ENCODE results near the gene RTTN. TPM values are rescaled to one million over a fixed set of nuclear protein-coding genes. Genes with fewer than 3 reads are reported as not detected.

RTTN gene
- total and polyA plus RNA-seq, 2 donors = 5.1 to 60.5 TPM

- Histone ChIP-seq H3K27ac (ENCODE audit: low read depth) (no peak overlapping the region), H3K36me3 (ENCODE audit: insufficient read depth) (no peaks in the 10 kb centered on the region), H3K4me1 (ENCODE audit: insufficient read depth) (no peaks in the 10 kb centered on the region), H3K4me3 (ENCODE audit: low read depth, low read length) (no peak overlapping the region)
- 78% methylated on average over 5 of the region's 5 CpGs for WGBS
- no peak for DNase-seq (ENCODE audit: extremely low spot score)
These were observed 24.2 kb upstream of the RTTN start for GRCh38 chr18:70229639-70230038.

GRCh38 chr18:70228536-70228935 is 23.0 kb upstream of the RTTN start:
- 43% methylated on average over 2 of the region's 2 CpGs for WGBS
- H3K36me3 ChIP-seq (ENCODE audit: insufficient read depth) = no peaks in the 10 kb centered on the region
- H3K4me1 ChIP-seq (ENCODE audit: insufficient read depth) = no peaks in the 10 kb centered on the region
- no peak overlapping the region for H3K4me3 ChIP-seq (ENCODE audit: low read depth, low read length)
- no peak for DNase-seq (ENCODE audit: extremely low spot score)
- no peak overlapping the region for H3K27ac ChIP-seq (ENCODE audit: low read depth)

GRCh38 chr18:70227438-70227837 is 22.0 kb upstream of the RTTN start:
- Histone ChIP-seq H3K4me1 (ENCODE audit: insufficient read depth) (no peaks in the 10 kb centered on the region), H3K4me3 (ENCODE audit: low read depth, low read length) (no peak overlapping the region)
- 83% methylated on average over 3 of the region's 3 CpGs for WGBS

GRCh38 chr18:70221915-70222278 is 16.4 kb upstream of the RTTN start:
- H3K4me3 ChIP-seq (ENCODE audit: low read depth, low read length) = no peak overlapping the region
- no peak for DNase-seq (ENCODE audit: extremely low spot score)
- WGBS = 76% methylated on average over 6 of the region's 6 CpGs

More at GRCh38 chr18:70227438-70227837, 22.0 kb upstream of the RTTN start:
- Histone ChIP-seq H3K27ac (ENCODE audit: low read depth) (no peak overlapping the region), H3K36me3 (ENCODE audit: insufficient read depth) (no peaks in the 10 kb centered on the region)
- no peak for DNase-seq (ENCODE audit: extremely low spot score)

GRCh38 chr18:70221156-70221914 is 15.8 kb upstream of the RTTN start:
- no peak for DNase-seq (ENCODE audit: extremely low spot score)
- Histone ChIP-seq H3K4me1 (ENCODE audit: insufficient read depth) (no peaks in the 10 kb centered on the region), H3K27ac (ENCODE audit: low read depth) (no peak overlapping the region), H3K36me3 (ENCODE audit: insufficient read depth) (no peaks in the 10 kb centered on the region), H3K4me3 (ENCODE audit: low read depth, low read length) (no peak overlapping the region)
- WGBS = 37% methylated on average over 12 of the region's 12 CpGs

More at GRCh38 chr18:70221915-70222278, 16.4 kb upstream of the RTTN start:
- Histone ChIP-seq H3K36me3 (ENCODE audit: insufficient read depth) (no peaks in the 10 kb centered on the region), H3K27ac (ENCODE audit: low read depth) (no peak overlapping the region), H3K4me1 (ENCODE audit: insufficient read depth) (no peaks in the 10 kb centered on the region)

GRCh38 chr18:70220628-70221027 is 15.1 kb upstream of the RTTN start:
- no peak for DNase-seq (ENCODE audit: extremely low spot score)
- no peak overlapping the region for H3K4me3 ChIP-seq (ENCODE audit: low read depth, low read length)
- H3K36me3 ChIP-seq (ENCODE audit: insufficient read depth) = no peaks in the 10 kb centered on the region
- H3K27ac ChIP-seq (ENCODE audit: low read depth) = no peak overlapping the region
- 86% methylated on average over 5 of the region's 5 CpGs for WGBS
- H3K4me1 ChIP-seq (ENCODE audit: insufficient read depth) = no peaks in the 10 kb centered on the region

- Histone ChIP-seq H3K4me3 (ENCODE audit: low read depth, low read length) (no peak overlapping the region), H3K27ac (ENCODE audit: low read depth) (no peak overlapping the region), H3K4me1 (ENCODE audit: insufficient read depth) (no peaks in the 10 kb centered on the region), H3K36me3 (ENCODE audit: insufficient read depth) (no peaks in the 10 kb centered on the region)
- DNase-seq (ENCODE audit: extremely low spot score) = no peak
- 96% methylated on average over 4 of the region's 4 CpGs for WGBS
These were observed 14.2 kb upstream of the RTTN start for GRCh38 chr18:70219688-70220087.

- H3K27ac ChIP-seq (ENCODE audit: low read depth) = no peak overlapping the region
- no peak overlapping the region for H3K4me3 ChIP-seq (ENCODE audit: low read depth, low read length)
- DNase-seq (ENCODE audit: extremely low spot score) = no peak
- no peaks in the 10 kb centered on the region for H3K4me1 ChIP-seq (ENCODE audit: insufficient read depth)
- 78% methylated on average over 2 of the region's 2 CpGs for WGBS
- H3K36me3 ChIP-seq (ENCODE audit: insufficient read depth) = no peaks in the 10 kb centered on the region
These were observed 11.3 kb upstream of the RTTN start for GRCh38 chr18:70216788-70217187.

- no peaks in the 10 kb centered on the region for H3K4me1 ChIP-seq (ENCODE audit: insufficient read depth)
- H3K27ac ChIP-seq (ENCODE audit: low read depth) = no peak overlapping the region
- no peak for DNase-seq (ENCODE audit: extremely low spot score)
- H3K4me3 ChIP-seq (ENCODE audit: low read depth, low read length) = no peak overlapping the region
- H3K36me3 ChIP-seq (ENCODE audit: insufficient read depth) = no peaks in the 10 kb centered on the region
- WGBS = 93% methylated on average over 4 of the region's 4 CpGs
These were observed 1.7 kb upstream of the RTTN start for GRCh38 chr18:70207181-70207580.

GRCh38 chr18:70200286-70200685 is 5.2 kb downstream of the RTTN start:
- WGBS = 49% methylated on average over 1 of the region's 1 CpG
- Histone ChIP-seq H3K36me3 (ENCODE audit: insufficient read depth) (no peaks in the 10 kb centered on the region), H3K4me1 (ENCODE audit: insufficient read depth) (no peaks in the 10 kb centered on the region), H3K4me3 (ENCODE audit: low read depth, low read length) (no peak overlapping the region), H3K27ac (ENCODE audit: low read depth) (no peak overlapping the region)
- no peak for DNase-seq (ENCODE audit: extremely low spot score)

GRCh38 chr18:70197844-70198243 is 7.6 kb downstream of the RTTN start:
- no peaks in the 10 kb centered on the region for H3K4me1 ChIP-seq (ENCODE audit: insufficient read depth)
- H3K36me3 ChIP-seq (ENCODE audit: insufficient read depth) = no peaks in the 10 kb centered on the region
- H3K27ac ChIP-seq (ENCODE audit: low read depth) = no peak overlapping the region
- no peak overlapping the region for H3K4me3 ChIP-seq (ENCODE audit: low read depth, low read length)
- WGBS = 53% methylated on average over 3 of the region's 3 CpGs
- DNase-seq (ENCODE audit: extremely low spot score) = no peak

- Histone ChIP-seq H3K36me3 (ENCODE audit: insufficient read depth) (no peaks in the 10 kb centered on the region), H3K27ac (ENCODE audit: low read depth) (no peak overlapping the region), H3K4me3 (ENCODE audit: low read depth, low read length) (no peak overlapping the region), H3K4me1 (ENCODE audit: insufficient read depth) (no peaks in the 10 kb centered on the region)
- WGBS = 92% methylated on average over 6 of the region's 6 CpGs
- DNase-seq (ENCODE audit: extremely low spot score) = no peak
These were observed 8.5 kb downstream of the RTTN start for GRCh38 chr18:70197026-70197425.

- DNase-seq (ENCODE audit: extremely low spot score) = no peak
These were observed 9.5 kb downstream of the RTTN start for GRCh38 chr18:70195852-70196434.

GRCh38 chr18:70195014-70195614 is 10.4 kb downstream of the RTTN start:
- 88% methylated on average over 3 of the region's 3 CpGs for WGBS
- Histone ChIP-seq H3K36me3 (ENCODE audit: insufficient read depth) (no peaks in the 10 kb centered on the region), H3K4me3 (ENCODE audit: low read depth, low read length) (no peak overlapping the region), H3K4me1 (ENCODE audit: insufficient read depth) (no peaks in the 10 kb centered on the region), H3K27ac (ENCODE audit: low read depth) (no peak overlapping the region)
- no peak for DNase-seq (ENCODE audit: extremely low spot score)

More at GRCh38 chr18:70195852-70196434, 9.5 kb downstream of the RTTN start:
- no peak overlapping the region for H3K27ac ChIP-seq (ENCODE audit: low read depth)
- no peaks in the 10 kb centered on the region for H3K4me1 ChIP-seq (ENCODE audit: insufficient read depth)
- 68% methylated on average over 5 of the region's 5 CpGs for WGBS
- no peak overlapping the region for H3K4me3 ChIP-seq (ENCODE audit: low read depth, low read length)
- no peaks in the 10 kb centered on the region for H3K36me3 ChIP-seq (ENCODE audit: insufficient read depth)

Data from urinary bladder (tissue), 4 donors.